Hepatocyte (in vitro differentiated cells): ENCODE results near the gene MUC6. TPM values are rescaled to one million over a fixed set of nuclear protein-coding genes. Genes with fewer than 3 reads are reported as not detected.
A peak's percentile ranks its signal among the peaks of the same experiment; 100 is the strongest.

Experiments used
- DNase-seq: peaks from one replicate; pipeline ENCODE4 v3.0.0-alpha.2; 2016; ENCODE audit warnings: low spot score
- H2AFZ ChIP-seq: fragments of 200-600 bp; sonication (generic); 2 replicates; pipeline ENCODE4 v1.6.0; 2016; ENCODE audit warnings: antibody characterized with exemption, mild to moderate bottlenecking
- H3K27ac ChIP-seq: fragments of 200-600 bp; sonication (generic); 2 replicates; pipeline ENCODE4 v1.5.1; 2016; ENCODE audit warnings: mild to moderate bottlenecking
- H3K27me3 ChIP-seq: fragments of 200-600 bp; sonication (generic); 2 replicates; pipeline ENCODE4 v1.6.1; 2016
- H3K36me3 ChIP-seq: fragments of 200-600 bp; sonication (generic); replicated peaks from 2 replicates; pipeline ENCODE4 v1.5.1; 2016; ENCODE audit warnings: low read depth; ENCODE audit not compliant: insufficient read depth
- H3K4me1 ChIP-seq: fragments of 200-600 bp; sonication (generic); 2 replicates; pipeline ENCODE4 v1.5.1; 2016; ENCODE audit warnings: mild to moderate bottlenecking, moderate library complexity; ENCODE audit not compliant: insufficient read depth
- H3K4me2 ChIP-seq: fragments of 200-600 bp; sonication (generic); 2 replicates; pipeline ENCODE4 v1.6.0; 2016
- H3K4me3 ChIP-seq: fragments of 200-600 bp; sonication (generic); 2 replicates; pipeline ENCODE4 v1.5.1; 2016; ENCODE audit warnings: mild to moderate bottlenecking
- H3K79me2 ChIP-seq: fragments of 200-600 bp; sonication (generic); 2 replicates; pipeline ENCODE4 v1.6.0; 2017; ENCODE audit warnings: mild to moderate bottlenecking
- H3K9me2 ChIP-seq: fragments of 200-600 bp; sonication (generic); replicated peaks from 2 replicates; pipeline ENCODE4 v1.6.0; 2017; ENCODE audit warnings: mild to moderate bottlenecking; ENCODE audit not compliant: insufficient read depth
- H3K9me3 ChIP-seq: fragments of 200-600 bp; sonication (generic); 2 replicates; pipeline ENCODE4 v1.5.1; 2016; ENCODE audit warnings: low read depth, mild to moderate bottlenecking
- H4K20me1 ChIP-seq: fragments of 200-600 bp; sonication (generic); 2 replicates; pipeline ENCODE4 v1.6.0; 2016; ENCODE audit warnings: mild to moderate bottlenecking; ENCODE audit not compliant: insufficient read depth, poor library complexity, severe bottlenecking
- CTCF ChIP-seq: fragments of 200-600 bp; sonication (generic); IDR thresholded peaks from 2 replicates; pipeline ENCODE4 v1.5.1; 2016; ENCODE audit warnings: antibody characterized with exemption, mild to moderate bottlenecking; ENCODE audit not compliant: poor library complexity
- EZH2 ChIP-seq: fragments of 200-600 bp; sonication (generic); IDR thresholded peaks from 2 replicates; pipeline ENCODE4 v1.6.1; 2016; ENCODE audit warnings: antibody characterized with exemption, mild to moderate bottlenecking, borderline replicate concordance
- EZH2phosphoT487 ChIP-seq: fragments of 200-600 bp; sonication (generic); IDR thresholded peaks from one replicate; pipeline ENCODE4 v1.6.1; 2018; ENCODE audit warnings: antibody characterized with exemption, mild to moderate bottlenecking, low read depth, moderate library complexity; ENCODE audit not compliant: unreplicated experiment, severe bottlenecking
- WGBS: methylation state at CpG from one replicate; pipeline ENCODE4 v1.1.6; 2016; ENCODE audit warnings: low lambda C conversion rate; ENCODE audit errors: missing lambda C conversion rate; 5-methylcytosine and 5-hydroxymethylcytosine counted together
- polyA plus RNA-seq: library from polyadenylated mRNA; unstranded; fragments of >200 nt; fragmentation: Nextera tagmentation; extraction: Ambion mirVana; gene quantifications from 2 replicates; pipeline ENCODE4 v1.2.1, GENCODE V29; 2016
- total RNA-seq: library from RNA; depleted of rRNA; stranded (reverse); fragments of >200 nt; gene quantifications from 2 replicates; pipeline ENCODE4 v1.2.3, GENCODE V29; 2014

MUC6 gene
- total and polyA plus RNA-seq, 2 experiments from 2014 or later: not detected

- Histone ChIP-seq H3K4me2 (peak overlapping the region; percentile 11), H3K79me2 (no peaks in the 10 kb centered on the region), H3K27ac (no peak overlapping the region), H3K4me3 (no peak overlapping the region), H4K20me1 (no peaks in the 10 kb centered on the region), H3K9me3 (no peaks in the 10 kb centered on the region), H3K9me2 (no peaks in the 10 kb centered on the region), H3K27me3 (no peaks in the 10 kb centered on the region), H3K36me3 (no peaks in the 10 kb centered on the region), H2AFZ (no peak overlapping the region), H3K4me1 (peaks cover 27% of the 10 kb centered on the region)
- DNase-seq: no peak
- 91% methylated on average over 11 of the region's 11 CpGs for WGBS
- TF ChIP-seq EZH2phosphoT487: no peak
- TF ChIP-seq EZH2: no peak
- no peak for TF ChIP-seq CTCF
Observed at GRCh38 chr11:1073851-1074243, 37.3 kb upstream of the MUC6 start.

- TF ChIP-seq CTCF (no peak), EZH2 (no peak), EZH2phosphoT487 (no peak)
Observed at GRCh38 chr11:1073261-1073724, 36.8 kb upstream of the MUC6 start.

GRCh38 chr11:1072821-1073231, 36.3 kb upstream of the MUC6 start:
- Histone ChIP-seq H3K9me2 (no peaks in the 10 kb centered on the region), H3K36me3 (no peaks in the 10 kb centered on the region), H4K20me1 (no peaks in the 10 kb centered on the region), H3K9me3 (no peaks in the 10 kb centered on the region), H3K27ac (no peak overlapping the region), H2AFZ (no peak overlapping the region), H3K4me1 (peaks cover 27% of the 10 kb centered on the region), H3K79me2 (no peaks in the 10 kb centered on the region), H3K27me3 (no peaks in the 10 kb centered on the region), H3K4me3 (no peak overlapping the region), H3K4me2 (peak overlapping the region; percentile 37)
- DNase-seq: no peak
- 89% methylated on average over 7 of the region's 9 CpGs for WGBS
- no peak for TF ChIP-seq EZH2
- no peak for TF ChIP-seq EZH2phosphoT487
- TF ChIP-seq CTCF: no peak

More at GRCh38 chr11:1073261-1073724, 36.8 kb upstream of the MUC6 start:
- Histone ChIP-seq H3K27me3 (no peaks in the 10 kb centered on the region), H3K9me3 (no peaks in the 10 kb centered on the region), H3K4me2 (peak overlapping the region; percentile 37), H3K36me3 (no peaks in the 10 kb centered on the region), H3K27ac (no peak overlapping the region), H3K79me2 (no peaks in the 10 kb centered on the region), H3K4me3 (no peak overlapping the region), H4K20me1 (no peaks in the 10 kb centered on the region), H3K9me2 (no peaks in the 10 kb centered on the region), H3K4me1 (peaks cover 27% of the 10 kb centered on the region), H2AFZ (no peak overlapping the region)
- DNase-seq: peak; percentile 61
- 70% methylated on average over 13 of the region's 13 CpGs for WGBS
